GM21423 (cell line): ENCODE measurements around the gene BRD7.

Experiments
- ATAC-seq: cut with Tn5 transposase; IDR thresholded peaks from one replicate; pipeline ENCODE4 v1.9.1; 2021; ENCODE audit warnings: mild to moderate bottlenecking, moderate library complexity; ENCODE audit not compliant: unreplicated experiment

Gene BRD7

DNA sequence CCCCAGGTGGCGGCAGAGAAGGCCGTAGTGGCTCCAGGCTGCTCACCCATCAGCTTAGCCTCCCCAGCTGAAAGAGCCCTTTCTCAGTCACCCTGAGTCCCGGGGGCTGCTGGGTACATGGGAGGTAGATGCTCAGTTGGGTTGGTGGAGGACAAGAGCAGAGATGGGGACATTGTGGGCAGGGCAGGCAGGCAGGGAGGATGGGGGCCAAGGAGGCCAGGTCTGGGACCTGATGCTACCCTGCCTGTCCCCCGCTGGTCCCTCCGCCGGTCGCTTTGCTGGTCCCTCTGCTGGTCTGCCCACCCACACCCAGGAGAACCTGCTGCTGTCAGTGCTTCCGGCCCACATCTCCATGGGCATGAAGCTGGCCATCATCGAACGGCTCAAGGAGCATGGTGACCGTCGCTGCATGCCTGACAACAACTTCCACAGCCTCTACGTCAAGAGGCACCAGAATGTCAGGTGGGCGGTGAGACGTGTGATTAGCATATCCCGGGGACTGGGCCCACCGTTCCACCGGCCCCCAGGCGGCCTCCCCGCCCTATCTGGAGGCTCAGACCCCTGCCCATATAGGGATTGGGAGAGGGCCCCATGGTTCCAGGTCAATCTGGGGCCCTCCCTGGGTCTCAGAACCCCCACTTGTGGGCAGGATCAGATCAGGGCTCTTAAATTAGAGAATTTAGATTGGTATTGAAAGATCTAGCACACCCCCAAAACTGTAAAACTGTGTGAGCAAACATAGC lies 75.6 kb downstream of the BRD7 start:
- no peak for ATAC-seq

DNA sequence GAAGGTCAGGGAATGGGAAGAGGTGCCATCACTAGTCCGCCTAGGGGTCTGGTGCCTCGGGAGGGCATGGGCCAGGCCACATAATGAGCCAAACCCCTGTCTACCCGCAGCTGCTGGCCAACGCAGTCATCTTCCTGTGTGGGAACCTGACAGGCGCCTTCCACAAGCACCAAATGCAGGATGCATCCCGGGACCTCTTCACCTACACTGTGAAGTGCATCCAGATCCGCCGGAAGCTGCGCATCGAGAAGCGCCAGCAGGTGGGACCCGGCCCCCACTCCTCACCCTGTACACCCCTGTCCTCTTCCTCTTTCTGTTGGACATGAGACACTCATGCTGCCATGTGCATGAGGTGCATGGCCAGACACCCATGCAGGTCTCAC lies 76.2 kb downstream of the BRD7 start:
- ATAC-seq = no peak

DNA sequence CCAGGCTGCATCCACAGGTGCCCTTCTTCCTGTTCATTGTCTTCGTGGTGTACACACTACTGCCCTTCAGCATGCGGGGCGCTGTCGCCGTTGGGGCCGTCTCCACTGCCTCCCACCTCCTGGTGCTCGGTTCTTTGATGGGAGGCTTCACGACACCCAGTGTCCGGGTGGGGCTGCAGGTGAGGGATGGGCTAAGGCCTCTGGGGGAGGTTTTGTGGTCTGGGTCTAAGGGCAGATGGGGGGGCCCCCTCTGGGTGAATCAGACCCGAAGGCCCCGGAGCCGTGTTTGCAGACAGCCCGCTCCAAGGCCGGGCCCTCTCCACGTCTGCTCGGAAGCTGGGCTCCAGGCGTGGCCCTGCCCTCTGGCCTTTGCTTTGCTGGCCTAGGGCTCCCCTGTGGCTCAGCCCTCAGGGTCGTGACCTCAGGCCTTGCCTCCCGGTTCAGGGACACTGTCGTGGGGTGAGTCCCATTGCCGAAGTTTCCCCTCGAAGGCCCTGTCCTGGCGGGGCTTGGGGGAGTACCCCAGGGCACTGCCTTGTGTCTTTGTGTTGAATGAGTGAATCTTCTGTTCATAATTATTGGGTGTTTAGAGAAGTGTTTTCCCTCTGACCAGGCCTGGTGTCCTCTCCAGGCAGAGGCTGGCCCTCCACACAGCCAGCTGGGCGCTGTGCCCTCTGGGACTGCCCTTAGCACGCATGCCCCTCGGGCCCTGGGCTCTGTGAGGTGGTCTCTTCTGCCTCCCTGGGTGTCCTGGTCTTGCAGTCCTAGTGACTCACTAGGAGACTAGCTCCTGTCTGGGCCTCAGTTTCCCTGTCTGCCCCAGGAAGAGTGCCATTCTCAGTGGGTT lies 76.8 kb downstream of the BRD7 start:
- no peak for ATAC-seq

DNA sequence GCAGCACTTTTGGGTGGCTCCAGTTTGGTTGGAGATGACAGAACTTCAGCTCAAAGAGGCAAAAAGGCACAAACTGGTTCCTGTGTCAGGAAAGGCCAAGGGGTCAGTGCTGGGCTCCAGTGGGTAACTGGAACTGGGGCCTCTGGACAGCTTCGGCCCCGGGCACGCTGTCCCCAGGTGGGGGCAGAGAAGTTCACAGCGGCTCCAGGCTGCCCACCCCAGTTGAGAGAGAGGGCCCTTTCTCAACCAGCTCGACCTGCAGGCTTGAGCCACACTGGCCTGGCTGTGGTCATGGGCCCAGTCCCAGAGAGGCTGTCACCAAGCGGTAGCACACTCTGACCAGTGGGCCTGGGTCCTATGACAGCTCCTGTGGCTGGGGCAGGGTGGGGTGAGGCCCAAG lies 77.9 kb downstream of the BRD7 start:
- ATAC-seq = no peak

DNA sequence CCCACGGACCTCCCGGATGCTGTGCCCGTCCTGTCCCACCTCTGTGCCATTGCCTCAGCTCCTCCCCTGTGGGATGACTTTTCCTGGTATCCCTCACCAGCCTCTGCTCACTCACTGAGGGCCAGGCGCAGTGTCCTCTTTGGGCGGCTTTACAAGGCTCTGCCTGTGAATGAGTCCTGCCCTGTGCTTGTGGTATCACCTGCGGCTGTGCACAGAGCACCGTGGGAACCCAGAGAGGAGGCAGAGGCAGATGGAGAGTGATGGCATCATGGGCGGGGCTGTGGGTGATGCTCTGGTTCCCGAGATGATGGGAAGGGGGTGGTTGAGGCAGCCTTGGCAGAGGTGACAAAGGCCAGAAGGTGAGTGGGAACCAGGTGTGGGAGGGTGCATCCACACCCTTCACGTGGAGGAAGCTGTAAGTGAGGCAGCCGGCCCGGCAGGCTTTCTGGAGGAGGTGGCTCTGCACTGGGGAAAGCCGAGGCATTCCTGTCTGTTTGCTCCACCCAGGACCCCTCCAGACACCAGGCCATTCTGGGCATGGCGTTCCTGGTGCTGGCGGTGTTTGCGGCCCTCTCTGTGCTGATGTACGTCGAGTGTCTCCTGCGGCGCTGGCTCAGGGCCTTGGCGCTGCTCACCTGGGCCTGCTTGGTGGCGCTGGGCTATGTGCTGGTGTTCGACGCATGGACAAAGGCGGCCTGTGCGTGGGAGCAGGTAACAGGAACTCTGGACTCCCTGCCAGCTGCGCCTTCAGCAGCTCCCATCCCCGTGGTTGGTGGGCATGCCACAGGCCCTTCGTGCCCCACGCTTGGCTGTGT lies 78.6 kb downstream of the BRD7 start:
- ATAC-seq = no peak

DNA sequence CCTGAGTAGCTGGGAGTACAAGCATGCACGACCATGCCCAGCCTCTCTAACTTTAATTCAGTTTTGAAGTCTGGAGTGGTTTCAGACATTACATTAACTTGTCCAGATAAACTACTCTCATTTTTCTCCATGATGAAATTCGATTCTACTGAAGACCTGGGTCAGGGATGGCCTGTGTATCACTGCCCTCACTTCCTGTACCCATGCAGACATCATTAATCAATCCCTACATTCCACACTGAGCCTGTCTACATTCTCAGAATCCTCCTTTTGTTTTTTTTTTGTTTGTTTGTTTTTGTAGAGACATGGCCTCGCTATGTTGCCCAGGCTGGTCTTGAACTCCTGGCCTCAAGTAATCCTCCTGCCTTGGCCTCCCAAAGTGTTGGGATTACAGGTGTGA lies 79.9 kb downstream of the BRD7 start:
- ATAC-seq = no peak

DNA sequence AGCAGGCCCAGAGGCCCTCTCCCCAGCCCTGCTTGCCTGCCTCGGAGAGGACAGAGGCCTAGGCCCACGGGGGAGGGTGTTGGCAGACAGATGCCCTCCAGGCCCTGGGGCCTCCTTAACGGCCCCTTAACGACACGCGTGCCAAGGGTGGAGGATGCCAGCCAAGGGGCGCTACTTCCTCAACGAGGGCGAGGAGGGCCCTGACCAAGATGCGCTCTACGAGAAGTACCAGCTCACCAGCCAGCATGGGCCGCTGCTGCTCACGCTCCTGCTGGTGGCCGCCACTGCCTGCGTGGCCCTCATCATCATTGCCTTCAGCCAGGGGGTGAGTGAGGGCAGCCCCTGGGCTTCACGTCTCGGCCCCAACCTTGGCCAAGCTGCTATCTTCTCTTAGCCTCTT lies 80.8 kb downstream of the BRD7 start:
- ATAC-seq = no peak

DNA sequence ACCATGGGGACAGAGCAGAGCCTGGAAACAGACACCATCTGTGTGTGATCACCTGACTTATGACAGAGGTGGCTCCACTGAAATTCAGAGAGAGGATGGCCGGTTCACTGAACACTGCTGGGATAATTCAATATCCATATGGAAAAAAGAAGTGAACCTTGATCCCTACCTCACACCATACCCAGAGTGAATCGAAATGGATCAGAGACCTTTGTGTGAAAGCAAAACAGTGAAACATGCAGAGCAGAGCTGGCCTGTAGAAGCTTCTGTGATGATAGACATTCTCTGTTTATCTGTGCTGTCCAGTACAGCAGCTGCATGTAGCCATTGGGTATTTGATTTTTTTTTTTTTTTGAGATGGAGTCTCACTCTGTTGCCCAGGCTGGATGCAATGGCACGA lies 82.1 kb downstream of the BRD7 start:
- ATAC-seq = no peak

DNA sequence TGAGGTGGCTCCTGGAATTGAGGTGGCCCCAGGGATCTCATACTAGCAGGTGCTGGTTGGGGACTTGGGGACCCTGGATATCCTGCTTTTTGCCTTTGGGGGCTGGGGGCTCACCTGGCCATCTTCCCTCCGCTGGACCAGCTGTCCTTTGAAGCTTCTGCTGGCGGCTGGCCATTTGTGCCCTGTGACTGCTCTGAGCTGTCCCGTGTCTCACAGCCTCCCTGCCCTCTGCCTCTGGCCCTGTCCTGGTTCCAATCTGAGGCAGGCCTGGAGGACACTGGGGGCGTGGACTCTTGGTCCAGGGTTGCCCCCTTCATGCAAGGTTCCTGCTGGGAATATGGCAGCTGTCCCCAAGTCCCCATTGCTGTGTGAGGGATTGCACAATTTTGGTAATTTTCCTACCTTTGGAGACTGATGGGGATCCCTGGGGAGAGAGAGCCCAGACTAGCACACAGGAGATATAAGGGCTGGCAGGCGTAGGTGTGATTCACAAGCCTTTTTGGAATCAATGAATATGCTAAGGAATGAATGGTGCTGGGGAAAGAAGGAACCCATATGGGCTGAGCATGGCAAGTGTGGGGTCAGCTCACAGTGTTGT lies 83.3 kb downstream of the BRD7 start:
- ATAC-seq = no peak

DNA sequence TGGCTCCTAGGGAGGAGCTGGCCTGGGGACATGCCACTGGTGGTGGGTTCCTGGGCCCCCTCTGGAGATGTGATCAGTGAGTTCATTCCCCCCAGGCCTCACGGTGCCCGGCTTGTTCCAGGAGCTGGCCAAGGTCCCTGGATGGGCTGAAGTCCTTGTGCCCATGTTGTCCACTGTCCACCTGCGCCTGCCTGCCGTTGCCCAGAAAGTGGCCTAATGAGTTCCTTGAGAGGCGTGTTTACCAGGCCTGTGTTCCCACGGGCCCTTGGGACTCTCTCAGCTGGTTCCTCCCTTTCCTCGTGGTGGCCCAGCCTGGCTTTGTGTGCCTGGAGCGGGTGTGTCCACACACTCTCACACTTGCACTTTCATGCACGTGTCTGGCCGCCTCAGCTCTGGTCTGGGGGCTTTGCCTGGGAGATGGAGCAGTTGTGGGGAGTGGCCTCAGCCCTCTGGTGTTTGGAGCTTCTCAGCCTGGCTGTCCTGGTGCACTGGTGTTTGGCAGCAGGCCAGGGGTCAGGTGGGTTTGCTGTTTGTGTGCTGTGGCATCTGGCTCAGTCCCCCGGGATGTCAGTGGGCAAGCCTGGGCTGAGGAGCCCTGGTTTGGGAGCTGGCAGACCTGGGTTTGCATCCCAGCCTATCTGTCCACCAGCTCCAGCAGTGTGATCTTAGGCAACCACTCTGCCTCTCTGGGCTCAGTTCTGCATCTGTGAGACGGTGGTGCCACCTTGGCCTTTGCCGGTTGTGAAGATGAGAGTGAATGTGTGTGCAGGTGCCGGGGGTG lies 84.5 kb downstream of the BRD7 start:
- no peak for ATAC-seq

DNA sequence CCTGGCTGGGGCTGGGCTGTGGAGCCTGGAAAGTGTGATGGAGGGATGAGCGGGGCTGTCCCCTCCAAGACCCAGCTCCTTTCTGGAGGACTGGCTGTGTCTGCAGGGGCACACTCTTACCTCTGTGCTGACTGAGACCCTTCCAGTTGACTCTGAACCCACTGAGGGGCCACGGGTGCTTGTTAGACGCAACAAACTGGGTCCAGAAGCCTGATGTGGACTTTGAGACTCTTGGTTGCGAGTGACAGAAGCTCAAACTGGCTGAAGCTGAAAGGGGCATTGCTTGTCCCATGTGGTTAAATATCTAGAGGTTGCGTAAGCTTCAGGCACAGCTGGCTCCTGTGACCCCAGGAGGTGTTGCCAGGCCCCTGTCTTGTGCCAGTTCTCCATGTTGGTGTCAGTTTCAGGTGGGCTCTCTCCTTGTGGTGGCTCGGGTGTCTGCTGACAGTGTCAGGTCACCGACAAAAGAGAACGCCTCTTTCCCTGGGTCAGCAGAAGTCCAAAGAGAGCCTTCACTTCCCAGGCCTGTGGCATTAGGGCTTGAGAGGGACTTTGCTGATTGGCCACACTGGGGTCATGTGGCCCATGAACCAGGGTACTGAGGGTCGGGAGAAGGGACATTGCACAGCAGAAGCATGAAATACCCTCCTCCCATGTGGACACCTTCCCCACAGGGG lies 85.7 kb downstream of the BRD7 start:
- no peak for ATAC-seq

DNA sequence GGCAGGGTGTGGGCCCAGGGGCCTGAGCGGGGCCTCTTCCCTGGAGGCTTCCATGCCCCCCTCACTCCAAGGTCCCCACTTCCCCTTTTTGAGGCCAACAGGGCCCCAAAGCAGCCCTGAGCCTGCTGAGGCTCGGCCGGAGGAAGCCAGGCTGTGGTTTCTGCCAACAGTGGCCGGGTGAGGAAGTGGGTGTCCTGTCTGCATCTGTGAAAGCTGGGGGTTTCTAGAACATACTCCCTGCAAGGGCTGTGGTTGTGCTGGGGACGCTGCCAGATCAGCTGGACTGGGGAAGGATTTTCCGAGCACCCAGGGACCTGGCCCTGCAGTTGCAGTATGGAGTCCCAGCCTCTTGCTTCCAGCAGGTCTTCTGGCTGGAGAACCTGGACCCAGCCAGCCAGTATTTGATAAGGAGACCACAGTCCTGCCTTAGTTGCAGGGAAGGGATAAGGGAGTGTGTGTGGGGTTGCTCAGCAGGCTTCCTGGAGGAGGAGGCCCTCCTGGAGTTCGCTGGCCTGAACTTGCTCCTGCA lies 86.7 kb downstream of the BRD7 start:
- ATAC-seq = peak; percentile 84

DNA sequence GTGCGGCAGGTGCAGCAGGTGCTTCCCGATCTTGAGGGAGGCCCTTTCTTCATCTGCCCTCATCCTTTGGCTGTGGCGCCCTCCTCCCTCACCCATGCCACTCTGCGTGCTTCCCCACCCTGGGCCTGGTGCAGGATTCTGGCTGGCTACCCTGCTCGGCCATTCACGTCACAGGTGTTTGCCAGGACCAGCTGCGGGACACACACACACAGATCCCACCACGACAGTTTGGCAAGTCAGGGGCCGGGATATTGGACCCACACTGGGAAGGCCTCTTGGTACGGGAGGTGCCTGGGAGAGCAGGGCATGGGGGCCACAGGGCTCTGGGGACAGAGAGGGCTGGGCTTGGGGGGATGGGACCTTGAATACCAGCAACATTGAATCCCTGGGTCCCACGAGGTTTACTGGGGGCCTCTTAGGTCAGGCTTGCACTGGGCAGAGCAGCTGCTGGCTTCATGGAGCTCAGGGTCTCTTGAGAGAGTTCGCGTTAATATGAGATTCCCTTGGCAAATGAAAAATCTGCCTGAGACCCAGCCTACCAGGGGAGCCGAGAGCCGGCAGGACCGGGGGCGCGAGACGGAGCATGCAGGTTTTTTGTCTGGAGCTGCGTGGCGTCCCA lies 87.3 kb downstream of the BRD7 start:
- ATAC-seq = no peak

DNA sequence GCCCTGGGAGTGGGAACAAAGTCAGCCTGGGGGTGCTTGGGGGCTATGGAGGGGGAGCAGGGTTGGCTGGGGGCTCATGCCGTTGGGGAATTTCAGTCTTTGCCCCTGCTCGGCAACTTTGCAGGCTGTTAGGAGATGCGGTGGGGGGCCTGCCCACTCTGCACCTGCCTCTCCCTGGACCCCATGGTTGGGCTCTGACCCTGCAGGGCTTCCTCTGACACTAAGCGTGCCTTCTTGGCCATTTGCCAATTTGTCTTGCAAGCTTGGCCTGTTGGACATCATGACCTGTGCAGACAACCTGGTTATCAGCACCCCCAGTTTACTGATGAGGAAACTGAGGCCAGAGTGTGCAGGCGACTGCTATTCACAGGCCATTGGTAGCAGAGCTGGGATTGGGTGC lies 87.9 kb downstream of the BRD7 start:
- no peak for ATAC-seq

DNA sequence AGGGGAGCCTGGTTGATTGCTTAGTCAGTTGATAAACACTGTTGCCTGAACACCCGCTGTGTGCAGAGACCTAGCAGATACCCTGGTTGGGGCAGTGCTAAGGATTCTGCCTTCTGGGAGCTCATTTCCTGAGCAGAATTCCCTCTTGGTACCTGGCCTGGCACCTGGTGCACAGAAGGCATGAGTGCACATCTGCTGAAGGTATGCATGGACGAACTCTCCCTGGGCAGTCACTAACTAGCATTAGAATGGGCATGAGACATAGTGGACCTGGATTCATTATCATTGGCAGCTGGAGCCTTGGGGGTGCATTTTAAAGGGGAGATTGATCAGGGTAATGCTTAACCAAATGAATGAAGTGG lies 89.3 kb downstream of the BRD7 start:
- no peak for ATAC-seq

DNA sequence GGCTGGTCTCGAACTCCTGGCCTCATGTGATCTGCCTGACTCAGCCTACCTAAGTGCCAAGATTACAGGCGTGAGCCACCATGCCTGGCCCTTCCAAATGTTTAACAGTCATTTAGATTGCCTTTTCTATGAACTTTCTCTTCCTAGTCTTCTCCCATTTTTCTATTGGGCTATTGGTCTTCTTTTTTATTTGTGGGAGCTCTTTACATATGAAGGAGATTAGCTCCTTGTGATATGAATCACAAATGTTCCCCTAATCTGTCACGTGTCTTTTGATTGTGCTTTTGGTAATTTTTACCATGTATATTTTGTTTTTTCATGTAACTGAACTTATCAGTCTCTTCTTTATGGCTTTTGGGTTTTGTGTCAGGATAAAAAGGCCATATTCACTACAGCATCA lies 90.5 kb downstream of the BRD7 start:
- no peak for ATAC-seq

DNA sequence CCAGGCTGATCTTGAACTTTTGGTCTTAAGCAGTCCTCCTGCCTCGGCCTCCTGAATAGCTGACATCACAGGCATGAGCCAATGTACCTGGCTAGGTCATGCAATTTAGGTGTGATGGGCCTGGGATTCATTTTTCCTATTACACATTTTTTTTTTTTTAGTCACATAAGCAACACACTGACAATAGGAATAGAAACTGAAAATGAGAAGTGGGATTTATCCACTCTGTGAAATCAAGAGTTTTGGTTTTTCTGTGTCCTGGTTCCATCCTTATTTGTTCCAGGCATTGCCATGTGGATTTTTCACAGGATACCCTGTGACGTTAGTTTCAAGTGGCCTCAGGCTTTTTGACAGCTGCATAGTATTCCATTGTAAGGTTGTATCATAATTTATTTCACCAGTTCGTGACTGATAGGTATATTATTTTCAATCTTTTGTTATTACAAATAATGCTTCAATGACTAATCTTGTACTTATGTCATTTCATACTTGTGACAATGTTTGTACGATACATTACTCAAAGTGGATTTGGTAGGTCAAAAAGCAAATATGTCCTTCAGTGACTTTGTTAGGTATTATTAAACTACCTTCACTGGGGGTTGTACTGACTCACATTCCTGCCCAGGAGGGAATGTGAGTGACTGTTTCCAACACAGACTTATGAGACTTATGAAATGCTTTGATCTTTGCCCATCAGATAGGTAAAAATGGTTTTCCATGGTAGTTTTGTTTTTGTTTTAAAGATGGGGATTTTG lies 91.8 kb downstream of the BRD7 start:
- no peak for ATAC-seq

DNA sequence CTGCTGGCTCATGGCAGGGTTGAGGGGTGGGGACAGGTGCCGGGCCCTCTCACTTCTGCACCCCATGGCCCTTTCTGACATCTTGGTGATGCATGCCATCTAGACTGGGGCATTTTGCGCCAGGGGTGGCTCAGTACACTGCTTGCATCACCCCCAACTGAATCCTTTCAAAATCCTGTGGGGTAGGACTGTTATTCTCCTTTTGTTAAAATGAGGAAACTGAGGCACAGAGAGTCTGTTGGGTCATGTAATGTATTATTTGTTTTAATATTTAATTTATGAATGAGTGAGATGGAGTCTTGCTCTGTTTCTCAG lies 92.5 kb downstream of the BRD7 start:
- no peak for ATAC-seq
